Thymus (tissue), 11 donors: Measurements from ENCODE around the gene KCNN4. TPM values are rescaled to one million over a fixed set of nuclear protein-coding genes. Genes with fewer than 3 reads are reported as not detected.
"Not testable (repeated sequence)": the region's sequence is repeated elsewhere in the genome, so short reads cannot be mapped to it uniquely, and the experiment has no call there.

Experiments
- DNase-seq, 9 donors: peaks; one replicate each; pipeline ENCODE4 v3.0.0-alpha.2; 2013; ENCODE audit warnings: low spot score in 9 of 9, low read depth in 6 of 9, missing footprints in 1 of 9
- H3K27ac ChIP-seq, 2 donors: one replicate each; pipeline ENCODE4 v1.5.1; 2013; ENCODE audit warnings: control low read depth in 1 of 2, low read depth in 1 of 2, low read length in 1 of 2, mild to moderate bottlenecking in 1 of 2, moderate library complexity in 1 of 2
- H3K27me3 ChIP-seq, 2 donors: one replicate each; pipeline ENCODE4 v1.5.1; 2013; ENCODE audit warnings: low read length in 1 of 2; ENCODE audit not compliant: control insufficient read depth in 2 of 2, insufficient read depth in 1 of 2
- H3K36me3 ChIP-seq, 2 donors: one replicate each; pipeline ENCODE4 v1.5.1; 2013; ENCODE audit warnings: low read length in 1 of 2, mild to moderate bottlenecking in 1 of 2, moderate library complexity in 1 of 2; ENCODE audit not compliant: control insufficient read depth in 2 of 2, insufficient read depth in 2 of 2
- H3K4me1 ChIP-seq, 2 donors: one replicate each; pipeline ENCODE4 v1.5.1; 2013; ENCODE audit warnings: low read length in 2 of 2; ENCODE audit not compliant: control insufficient read depth in 2 of 2, insufficient read depth in 2 of 2
- H3K4me3 ChIP-seq, 2 donors: one replicate each; pipeline ENCODE4 v1.5.1; 2013; ENCODE audit warnings: low read length in 2 of 2, control low read depth in 1 of 2, mild to moderate bottlenecking in 1 of 2
- H3K9me3 ChIP-seq, 2 donors: one replicate each; pipeline ENCODE4 v1.5.1; 2013; ENCODE audit warnings: low read length in 1 of 2, mild to moderate bottlenecking in 1 of 2; ENCODE audit not compliant: control insufficient read depth in 2 of 2, insufficient read depth in 1 of 2
- WGBS: extraction: QIAGEN DNeasy Blood & Tissue Kit; methylation state at CpG from one replicate; pipeline ENCODE4 v1.1.7; 2013; 5-methylcytosine and 5-hydroxymethylcytosine counted together
- polyA plus RNA-seq: library from polyadenylated mRNA; stranded (reverse); fragments of 200-250 nt; gene quantifications from one replicate; pipeline ENCODE4 v1.2.3, GENCODE V29; 2013
- total RNA-seq: library from RNA; stranded (reverse); fragments of 120-200 nt; gene quantifications from one replicate; pipeline ENCODE4 v1.2.4, GENCODE V29; 2013
- donor health status: healthy.

The KCNN4 gene
- total and polyA plus RNA-seq, 2 donors, result 8.7 to 22.9 TPM

DNA sequence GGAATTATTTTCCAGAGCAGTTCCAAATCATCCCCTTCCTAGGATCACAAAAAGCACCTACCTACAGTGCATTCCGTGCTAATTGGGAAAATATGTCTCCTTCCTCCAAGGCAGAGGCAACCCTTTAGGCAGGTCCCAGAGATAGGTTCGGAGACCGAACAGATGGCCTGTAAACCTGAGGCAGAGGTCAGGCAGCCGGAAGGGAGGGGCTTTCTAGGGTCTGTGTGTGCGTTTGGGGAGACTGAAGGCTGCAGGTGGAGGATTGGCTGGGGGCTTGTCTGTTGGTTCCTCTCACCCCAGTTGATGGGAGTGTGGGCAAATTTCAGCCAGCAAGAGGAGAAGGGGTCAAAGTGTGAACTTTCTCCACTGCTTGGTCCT lies 7.1 kb downstream of the KCNN4 start:
- H3K9me3 ChIP-seq, result no peaks in the 10 kb centered on the region
- peaks cover 13 to 46% of the 10 kb centered on the region in 2 donors for H3K36me3 ChIP-seq
- peaks cover 0 to 4% of the 10 kb centered on the region in 2 donors for H3K27me3 ChIP-seq
- peaks cover 16 to 33% of the 10 kb centered on the region in 2 donors for H3K4me1 ChIP-seq
- WGBS, result 96% methylated on average over 5 of the region's 5 CpGs
- H3K4me3 ChIP-seq, result no peak overlapping the region
- no peak for DNase-seq
- H3K27ac ChIP-seq, result no peak overlapping the region

DNA sequence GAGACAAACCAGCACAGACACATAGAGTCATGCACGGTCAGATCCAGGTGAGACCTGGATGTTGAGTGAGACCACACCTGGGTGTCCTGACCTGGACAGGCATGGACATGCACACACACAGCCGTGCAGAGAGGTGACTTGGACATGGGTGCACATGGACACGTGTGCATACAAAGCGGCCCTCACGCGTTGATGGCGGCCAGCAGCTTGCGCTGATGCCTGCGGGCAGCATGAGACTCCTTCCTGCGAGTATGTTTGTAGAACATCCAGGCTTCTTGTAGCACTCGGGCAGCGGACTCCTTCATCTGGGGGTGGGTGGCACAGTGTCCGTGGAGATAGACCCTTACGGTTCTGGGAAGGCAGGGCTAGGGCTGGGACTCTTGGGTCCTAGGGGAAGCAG lies 11.5 kb downstream of the KCNN4 start:
- WGBS, result 97% methylated on average over 14 of the region's 14 CpGs
- no peak overlapping the region for H3K27ac ChIP-seq
- H3K4me3 ChIP-seq, result no peak overlapping the region
- no peaks in the 10 kb centered on the region for H3K9me3 ChIP-seq
- H3K36me3 ChIP-seq, result peaks cover 13 to 53% of the 10 kb centered on the region in 2 donors
- H3K4me1 ChIP-seq, result peaks cover 4 to 21% of the 10 kb centered on the region in 2 donors
- peaks cover 0 to 4% of the 10 kb centered on the region in 2 donors for H3K27me3 ChIP-seq
- DNase-seq, result no peak

DNA sequence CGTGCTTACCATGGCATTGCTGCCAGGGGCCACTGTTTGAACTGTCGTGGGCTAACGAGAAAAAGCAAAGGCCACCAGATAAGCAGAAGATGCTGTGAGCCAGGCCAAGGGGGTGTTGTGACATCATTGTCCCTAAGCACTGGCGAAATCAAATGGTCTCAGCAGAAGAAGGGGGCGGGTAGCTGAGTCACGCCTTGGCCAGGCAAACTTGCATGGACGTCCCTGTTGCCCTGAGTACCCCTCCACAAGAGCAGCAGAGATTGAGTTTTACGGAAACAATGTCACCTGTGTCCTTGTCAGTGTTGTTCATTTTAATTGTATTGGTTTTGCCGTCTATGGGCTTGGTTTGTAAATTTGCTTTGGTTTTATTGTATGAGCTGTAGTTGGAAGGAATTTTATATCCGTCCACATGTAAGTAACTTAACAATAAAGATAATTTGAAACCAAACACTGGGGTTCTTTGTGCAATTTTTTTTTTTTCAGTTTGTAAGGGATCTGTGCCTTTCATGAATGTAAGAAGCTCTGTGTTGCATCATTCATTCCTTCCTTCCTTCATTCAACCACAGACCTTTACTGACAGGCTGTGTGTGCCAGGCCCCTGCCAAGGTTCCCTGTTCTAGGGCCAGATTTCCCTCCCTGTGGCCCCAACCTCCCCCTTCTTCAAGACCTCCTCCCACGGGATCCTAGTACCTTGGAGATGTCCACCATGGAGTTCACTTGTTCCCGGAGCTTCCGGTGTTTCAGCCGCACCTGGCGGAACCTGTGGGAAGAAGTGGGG lies 12.3 kb downstream of the KCNN4 start:
- Histone ChIP-seq H3K4me3 (no peak overlapping the region), H3K9me3 (no peaks in the 10 kb centered on the region), H3K36me3 (peaks cover 13 to 45% of the 10 kb centered on the region in 2 donors), H3K4me1 (peaks cover 4 to 23% of the 10 kb centered on the region in 2 donors), H3K27me3 (no peaks in the 10 kb centered on the region), H3K27ac (no peak overlapping the region)
- 95% methylated on average over 15 of the region's 15 CpGs for WGBS
- no peak for DNase-seq

DNA sequence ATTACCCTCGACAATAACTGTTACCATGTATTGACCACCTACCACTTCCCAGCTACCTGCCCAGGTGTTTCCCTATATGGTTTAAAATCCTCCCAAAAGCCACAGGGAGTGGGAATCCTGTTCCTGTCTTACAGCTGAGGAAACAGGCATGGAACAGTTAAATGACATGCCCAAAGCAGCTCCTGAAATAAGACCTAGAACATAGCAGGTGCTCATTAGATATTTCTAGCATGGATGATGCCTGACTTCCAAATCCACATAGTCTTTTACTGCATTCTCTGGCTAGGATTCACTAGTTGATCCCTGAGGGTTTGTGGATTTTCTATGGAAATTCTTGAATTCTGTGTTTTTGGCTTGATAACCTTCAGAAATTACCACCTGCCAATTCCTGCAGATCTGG lies 13.0 kb downstream of the KCNN4 start:
- no peaks in the 10 kb centered on the region for H3K9me3 ChIP-seq
- H3K36me3 ChIP-seq, result peaks cover 13 to 39% of the 10 kb centered on the region in 2 donors
- peaks cover 4 to 24% of the 10 kb centered on the region in 2 donors for H3K4me1 ChIP-seq
- no peak overlapping the region for H3K4me3 ChIP-seq
- 76% methylated on average over 1 of the region's 1 CpG for WGBS
- no peak for DNase-seq
- H3K27ac ChIP-seq, result no peak overlapping the region
- H3K27me3 ChIP-seq, result no peaks in the 10 kb centered on the region

DNA sequence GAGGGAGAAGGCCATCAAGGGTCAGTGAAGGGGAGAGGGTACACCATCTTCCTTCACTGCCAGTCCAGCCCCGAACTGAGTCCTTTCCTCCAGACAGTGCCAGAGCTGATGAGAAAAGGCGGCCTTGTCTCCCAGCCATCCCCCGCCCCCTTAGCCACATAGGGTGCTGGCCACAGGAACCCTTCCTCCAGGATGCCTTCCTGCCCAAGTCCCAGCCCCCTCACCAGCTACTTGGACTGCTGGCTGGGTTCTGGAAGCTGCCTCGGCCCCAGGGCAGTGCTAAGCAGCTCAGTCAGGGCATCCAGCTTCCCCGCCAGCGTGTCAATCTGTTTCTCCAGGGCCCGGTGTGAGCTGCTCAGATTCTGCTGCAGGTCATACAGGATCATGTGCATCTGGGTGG lies 13.5 kb downstream of the KCNN4 start:
- Histone ChIP-seq H3K4me3 (no peak overlapping the region), H3K27me3 (no peaks in the 10 kb centered on the region), H3K9me3 (no peaks in the 10 kb centered on the region), H3K36me3 (peaks cover 13 to 36% of the 10 kb centered on the region in 2 donors), H3K4me1 (peaks cover 4 to 24% of the 10 kb centered on the region in 2 donors), H3K27ac (no peak overlapping the region)
- 97% methylated on average over 7 of the region's 7 CpGs for WGBS
- no peak for DNase-seq

GRCh38 chr19:43766755-43767043 lies 14.1 kb downstream of the KCNN4 start:
- Histone ChIP-seq H3K4me1 (peaks cover 4 to 24% of the 10 kb centered on the region in 2 donors), H3K27me3 (no peaks in the 10 kb centered on the region), H3K9me3 (no peaks in the 10 kb centered on the region), H3K36me3 (peaks cover 13 to 29% of the 10 kb centered on the region in 2 donors), H3K4me3 (no peak overlapping the region), H3K27ac (peak overlapping the region in 1 of 2 donors; percentile 37)
- WGBS, result 90% methylated on average over 4 of the region's 4 CpGs
- no peak for DNase-seq

DNA sequence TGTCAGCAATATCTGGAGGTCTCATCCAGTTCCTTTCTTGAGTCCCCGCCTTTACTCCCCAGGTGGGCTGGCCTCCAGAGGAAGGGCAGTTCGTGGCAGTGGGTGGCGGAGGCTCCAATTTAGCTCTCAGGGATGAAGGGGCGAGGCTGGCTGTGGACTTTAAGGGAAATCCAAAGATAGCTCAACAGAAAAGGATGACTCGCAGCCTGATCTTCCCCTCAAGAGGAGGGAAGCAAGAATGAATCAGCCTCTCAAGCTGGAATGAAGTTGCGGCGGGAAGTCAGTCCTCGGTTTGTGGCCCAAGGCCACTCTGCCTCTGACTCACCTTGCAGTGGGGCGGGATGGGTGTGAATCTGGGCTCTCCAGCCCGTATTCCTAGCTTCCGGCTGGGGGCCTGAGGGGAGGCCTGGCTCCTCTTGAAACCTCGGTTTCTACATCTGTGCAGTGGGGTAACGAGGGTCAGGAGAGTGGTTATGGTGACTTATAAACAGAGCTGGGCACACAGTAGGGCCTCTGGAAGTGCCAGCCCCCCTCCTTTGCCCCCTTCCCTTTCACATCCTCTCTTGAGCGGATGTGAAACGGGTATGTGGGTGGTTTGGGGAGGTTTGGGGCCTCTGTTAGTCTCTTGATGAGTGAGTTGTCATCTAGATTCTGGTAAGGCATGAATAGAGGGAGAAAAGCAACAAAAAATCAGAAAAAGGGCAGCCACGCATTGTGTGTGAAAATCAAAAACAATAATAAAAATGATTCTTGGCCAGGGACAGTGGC lies 15.5 kb downstream of the KCNN4 start:
- Histone ChIP-seq H3K9me3 (no peaks in the 10 kb centered on the region), H3K4me1 (peaks cover 4 to 24% of the 10 kb centered on the region in 2 donors), H3K4me3 (no peak overlapping the region), H3K27ac (peak overlapping the region; percentile 32 to 72), H3K27me3 (no peaks in the 10 kb centered on the region), H3K36me3 (peaks cover 8 to 26% of the 10 kb centered on the region in 2 donors)
- peak in 2 of 9 donors; percentile 28 to 59 for DNase-seq
- 87% methylated on average over 16 of the region's 16 CpGs for WGBS

DNA sequence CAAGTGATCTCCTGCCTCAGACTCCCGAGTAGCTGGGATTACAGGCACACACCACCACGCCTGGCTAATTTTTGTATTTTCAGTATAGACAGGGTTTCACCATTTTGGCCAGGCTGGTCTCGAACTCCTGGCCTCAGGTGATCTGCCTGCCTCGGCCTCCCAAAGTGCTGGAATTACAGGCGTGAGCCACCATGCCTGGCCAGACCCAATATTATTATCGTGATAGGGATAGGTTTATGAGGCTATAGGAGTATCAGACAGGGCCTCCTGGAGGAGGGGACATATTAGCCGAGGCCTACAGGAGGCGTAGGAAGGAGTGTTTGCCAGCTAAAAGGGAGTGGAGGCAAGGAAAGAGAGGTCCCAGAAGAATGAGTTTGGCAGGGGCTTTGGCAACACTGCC lies 16.1 kb downstream of the KCNN4 start:
- DNase-seq, H3K4me3 ChIP-seq, H3K9me3 ChIP-seq, H3K27me3 ChIP-seq: not testable (repeated sequence)
- WGBS, result 92% methylated on average over 8 of the region's 8 CpGs
- Histone ChIP-seq H3K4me1 (peaks cover 4 to 24% of the 10 kb centered on the region in 2 donors), H3K27ac (peak overlapping the region; percentile 24 to 48), H3K36me3 (peaks cover 6 to 20% of the 10 kb centered on the region in 2 donors)

- Histone ChIP-seq H3K27me3 (no peaks in the 10 kb centered on the region), H3K4me3 (no peak overlapping the region), H3K9me3 (no peaks in the 10 kb centered on the region), H3K27ac (no peak overlapping the region), H3K36me3 (peaks cover 0 to 9% of the 10 kb centered on the region in 2 donors), H3K4me1 (peaks cover 4 to 24% of the 10 kb centered on the region in 2 donors)
- WGBS, result 92% methylated on average over 3 of the region's 3 CpGs
- DNase-seq, result no peak
Observed at GRCh38 chr19:43763473-43763939, 17.3 kb downstream of the KCNN4 start.
